Pulmonary artery endothelial cell (primary cell): Measurements from ENCODE around the gene ADM2. TPM values are rescaled to one million over a fixed set of nuclear protein-coding genes. Genes with fewer than 3 reads are reported as not detected.

Source experiments
- DNase-seq: peaks from one replicate; pipeline ENCODE4 v3.0.0-alpha.2; 2011; ENCODE audit warnings: low read depth, low spot score
- total RNA-seq: library from RNA; depleted of rRNA; stranded (reverse); fragments of >200 nt; gene quantifications from 2 replicates; pipeline ENCODE4 v1.2.3, GENCODE V29; 2014

ADM2 gene
- total RNA-seq, 1 donor from 2014 or later: 0.20 TPM

- DNase-seq: no peak
Observed at GRCh38 chr22:50483977-50484853, 2.9 kb downstream of the ADM2 start.

- no peak for DNase-seq
Observed at GRCh38 chr22:50485221-50486131, 4.1 kb downstream of the ADM2 start.

GRCh38 chr22:50486561-50487289, 5.4 kb downstream of the ADM2 start, which contains the start of gene MIOX:
TSS of gene MIOX (plus strand) at chr22:50486859. CDS start at chr22:50486898, 39 bp downstream.
- DNase-seq: no peak

GRCh38 chr22:50487290-50488005, 6.1 kb downstream of the ADM2 start:
- no peak for DNase-seq

- DNase-seq: no peak
Observed at GRCh38 chr22:50488006-50488677, 6.8 kb downstream of the ADM2 start.

GRCh38 chr22:50488886-50489285, 7.5 kb downstream of the ADM2 start:
- DNase-seq: no peak

- DNase-seq: no peak
Observed at GRCh38 chr22:50489363-50490243, 8.3 kb downstream of the ADM2 start.

GRCh38 chr22:50490531-50491308, 9.4 kb downstream of the ADM2 start:
- DNase-seq: no peak

GRCh38 chr22:50497093-50497492, 15.8 kb downstream of the ADM2 start:
- no peak for DNase-seq

- DNase-seq: no peak
Observed at GRCh38 chr22:50498322-50498890, 17.1 kb downstream of the ADM2 start.

- DNase-seq: no peak
Observed at GRCh38 chr22:50500452-50500851, 19.1 kb downstream of the ADM2 start.

- DNase-seq: no peak
Observed at GRCh38 chr22:50502096-50502495, 20.8 kb downstream of the ADM2 start.

- no peak for DNase-seq
Observed at GRCh38 chr22:50502628-50503474, 21.5 kb downstream of the ADM2 start.

GRCh38 chr22:50503475-50504145, 22.3 kb downstream of the ADM2 start:
- DNase-seq: no peak

GRCh38 chr22:50504369-50505211, 23.2 kb downstream of the ADM2 start:
- DNase-seq: no peak
